NK-92 (cell line): ENCODE measurements around the gene PRAMEF27.
"Not testable (repeated sequence)": the region's sequence is repeated elsewhere in the genome, so short reads cannot be mapped to it uniquely, and the experiment has no call there.

Experiments
- DNase-seq: peaks from one replicate; lab custom pipeline; 2025; ENCODE audit not compliant: unreplicated experiment; lab: John Stamatoyannopoulos, UW

The PRAMEF27 gene

DNA sequence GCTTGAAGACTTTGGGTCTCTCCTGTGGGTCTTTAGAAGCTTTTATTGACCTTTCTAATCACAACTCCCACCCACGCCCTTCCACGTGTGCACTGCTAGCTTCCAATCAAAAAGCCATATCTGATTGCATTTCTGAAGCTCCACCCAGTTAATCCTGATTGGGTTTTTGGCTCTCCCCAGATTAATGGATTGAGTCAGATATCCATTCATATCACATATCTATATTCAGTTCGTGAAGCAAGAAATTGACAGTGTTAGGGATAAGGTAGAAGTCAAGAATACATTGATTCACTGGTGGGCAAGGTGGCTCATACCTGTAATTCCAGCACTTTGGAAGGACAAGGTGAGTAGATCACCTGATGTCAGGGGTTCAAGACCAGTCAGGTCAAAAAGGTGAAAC, at the start of gene PRAMEF27:
PRAMEF27 (minus strand) TSS at position 101 of the 400 bp plus-strand sequence. CDS start 2,916 bp downstream, outside the sequence.
- not testable (repeated sequence) for DNase-seq

DNA sequence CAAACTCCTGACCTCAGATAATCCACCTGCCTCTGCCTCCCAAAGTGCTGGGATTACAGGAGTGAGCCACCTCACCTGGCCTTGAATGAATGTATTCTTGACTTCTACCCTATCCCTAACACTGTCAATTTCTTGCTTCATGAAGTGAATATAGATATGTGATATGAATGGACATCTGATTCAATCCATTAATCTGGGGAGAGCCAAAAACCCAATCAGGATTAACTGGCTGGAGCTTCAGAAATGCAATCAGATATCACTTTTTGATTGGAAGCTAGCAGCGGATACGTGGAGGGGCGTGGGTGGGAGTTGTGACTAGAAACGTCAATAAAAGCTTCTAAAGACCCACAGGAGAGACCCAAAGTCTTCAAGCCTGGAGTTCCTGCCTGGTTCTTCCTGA, 14.1 kb upstream of the PRAMEF27 start, which contains the start of gene PRAMEF25:
PRAMEF25 (plus strand) TSS at position 301 of the 400 bp plus-strand sequence. CDS start 2,920 bp downstream, outside the sequence.
- DNase-seq: not testable (repeated sequence)

DNA sequence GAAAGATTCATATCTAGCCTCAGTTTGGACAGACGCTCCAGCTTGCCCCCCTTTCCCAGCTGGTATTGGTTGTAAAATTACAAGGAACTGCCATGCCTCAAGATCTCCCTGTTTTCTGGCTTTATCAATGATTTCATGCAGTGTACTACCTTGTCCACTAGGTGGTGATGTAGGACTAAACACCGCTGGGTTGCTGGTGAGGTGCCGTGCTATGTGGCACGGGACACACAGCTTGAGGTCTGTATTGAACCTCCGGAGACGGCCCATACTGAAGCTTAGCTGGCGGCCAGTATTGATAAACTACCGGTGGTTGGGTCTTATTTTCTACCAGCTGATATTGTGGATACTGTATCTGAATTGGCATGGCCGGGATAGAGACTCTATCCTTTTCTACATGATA, 36.5 kb downstream of the PRAMEF27 start:
- DNase-seq: not testable (repeated sequence)

DNA sequence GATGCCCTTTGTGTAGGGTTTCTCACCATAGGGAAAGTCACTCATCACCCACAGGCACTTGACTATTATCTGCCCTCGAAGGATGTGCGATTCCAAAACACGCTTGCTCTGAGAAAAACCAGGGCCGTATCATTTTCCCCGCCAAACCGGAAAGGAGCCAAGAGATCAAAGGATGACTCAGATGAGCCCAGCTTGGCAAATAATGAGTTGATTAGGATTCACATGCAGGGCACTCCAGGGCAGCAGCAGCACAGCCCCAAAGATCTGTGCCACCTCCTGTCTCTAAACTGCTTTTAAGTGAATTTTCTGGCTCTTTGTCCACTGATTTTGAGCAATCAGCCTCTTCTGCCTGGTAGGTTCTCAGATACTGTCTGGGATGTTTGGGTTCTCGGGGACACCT, 44.4 kb downstream of the PRAMEF27 start:
- not testable (repeated sequence) for DNase-seq

DNA sequence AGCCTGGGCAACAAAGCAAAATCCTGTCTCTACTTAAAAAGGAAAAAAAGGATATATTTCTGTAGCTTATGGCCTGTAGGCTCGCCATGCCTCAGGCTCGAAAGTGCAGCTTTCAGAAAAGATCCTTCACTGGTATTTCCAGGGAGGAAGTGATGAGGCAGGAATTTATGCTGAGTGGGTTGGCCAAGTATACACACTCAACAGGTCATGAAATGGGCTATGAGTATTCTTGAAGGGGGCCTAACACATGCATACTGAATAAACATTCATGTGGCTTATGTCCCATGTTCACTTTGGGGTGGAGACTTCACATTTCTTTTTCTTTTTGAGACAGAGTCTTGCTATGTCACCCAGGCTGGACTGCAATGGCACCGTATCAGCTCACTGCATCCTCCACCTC, 47.0 kb downstream of the PRAMEF27 start:
- DNase-seq: not testable (repeated sequence)

DNA sequence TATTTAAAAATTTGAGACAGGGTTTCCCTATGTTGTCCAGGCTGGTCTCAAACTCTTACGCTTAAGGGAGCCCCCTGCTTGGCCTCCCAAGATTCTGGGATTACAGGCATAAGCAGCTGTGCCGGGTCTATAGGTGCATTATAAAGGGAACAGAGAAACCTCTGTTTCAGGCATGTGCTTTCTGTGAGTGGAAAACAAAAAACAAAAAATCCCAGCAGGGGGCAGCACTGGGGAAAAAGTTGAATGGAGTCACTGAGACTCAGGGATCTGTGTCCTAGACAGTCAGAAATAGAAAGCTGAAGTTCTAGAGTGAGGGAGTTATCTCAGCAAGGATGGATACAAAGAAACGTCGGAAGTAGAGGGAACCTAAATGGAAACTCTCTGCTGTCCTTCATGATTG, 50.6 kb downstream of the PRAMEF27 start:
- DNase-seq: not testable (repeated sequence)
